Hepatocyte (in vitro differentiated cells): ENCODE measurements around the gene C12orf42.

Experiments
- CTCF ChIP-seq: fragments of 200-600 bp; sonication (generic); IDR thresholded peaks from 2 replicates; pipeline ENCODE4 v1.5.1; 2016; ENCODE audit warnings: antibody characterized with exemption, mild to moderate bottlenecking; ENCODE audit not compliant: poor library complexity
- EZH2 ChIP-seq: fragments of 200-600 bp; sonication (generic); IDR thresholded peaks from 2 replicates; pipeline ENCODE4 v1.6.1; 2016; ENCODE audit warnings: antibody characterized with exemption, mild to moderate bottlenecking, borderline replicate concordance
- EZH2phosphoT487 ChIP-seq: fragments of 200-600 bp; sonication (generic); IDR thresholded peaks from one replicate; pipeline ENCODE4 v1.6.1; 2018; ENCODE audit warnings: antibody characterized with exemption, mild to moderate bottlenecking, low read depth, moderate library complexity; ENCODE audit not compliant: unreplicated experiment, severe bottlenecking

- TF ChIP-seq CTCF, result no peak
- no peak for TF ChIP-seq EZH2phosphoT487
- TF ChIP-seq EZH2, result no peak
These were observed 33.5 kb upstream of the C12orf42 start for GRCh38 chr12:103529306-103529705.
